LoVo (cell line): Measurements from ENCODE around the gene VWA8.
"Not testable (repeated sequence)": the region's sequence is repeated elsewhere in the genome, so short reads cannot be mapped to it uniquely, and the experiment has no call there.

ENCODE experiments used
- DNase-seq: peaks from one replicate; pipeline ENCODE4 v3.0.0-alpha.2; 2016; ENCODE audit warnings: low spot score

VWA8 gene

GRCh38 chr13:41587490-41587889 is 373.4 kb downstream of the VWA8 start:
- no peak for DNase-seq

GRCh38 chr13:41586216-41586615 is 374.7 kb downstream of the VWA8 start:
- DNase-seq, result no peak

GRCh38 chr13:41582027-41582463 is 378.9 kb downstream of the VWA8 start:
- no peak for DNase-seq

GRCh38 chr13:41580345-41580744 is 380.6 kb downstream of the VWA8 start:
- DNase-seq, result no peak

- DNase-seq, result no peak
Observed at GRCh38 chr13:41579881-41580280, 381.0 kb downstream of the VWA8 start.

GRCh38 chr13:41579168-41579567 is 381.7 kb downstream of the VWA8 start:
- no peak for DNase-seq

GRCh38 chr13:41578371-41578770 is 382.5 kb downstream of the VWA8 start:
- no peak for DNase-seq

- DNase-seq, result no peak
Observed at GRCh38 chr13:41577436-41577835, 383.5 kb downstream of the VWA8 start.

- not testable (repeated sequence) for DNase-seq
Observed at GRCh38 chr13:41573640-41574039, 387.3 kb downstream of the VWA8 start.

- not testable (repeated sequence) for DNase-seq
Observed at GRCh38 chr13:41571817-41572340, 389.0 kb downstream of the VWA8 start.

GRCh38 chr13:41568972-41569351 is 391.9 kb downstream of the VWA8 start:
- DNase-seq, result no peak

- no peak for DNase-seq
Observed at GRCh38 chr13:41568143-41568971, 392.6 kb downstream of the VWA8 start.

GRCh38 chr13:41567363-41567762 is 393.5 kb downstream of the VWA8 start:
- DNase-seq, result no peak

GRCh38 chr13:41565846-41566245 is 395.1 kb downstream of the VWA8 start:
- no peak for DNase-seq

GRCh38 chr13:41565216-41565615 is 395.7 kb downstream of the VWA8 start:
- DNase-seq, result no peak

- no peak for DNase-seq
Observed at GRCh38 chr13:41563984-41564365, 396.9 kb downstream of the VWA8 start.

GRCh38 chr13:41563341-41563983 is 397.4 kb downstream of the VWA8 start:
- DNase-seq, result no peak

GRCh38 chr13:41562541-41563178 is 398.2 kb downstream of the VWA8 start:
- no peak for DNase-seq

GRCh38 chr13:41562083-41562482 is 398.8 kb downstream of the VWA8 start:
- no peak for DNase-seq

- no peak for DNase-seq
Observed at GRCh38 chr13:41561170-41561569, 399.7 kb downstream of the VWA8 start.

GRCh38 chr13:41558781-41559560 is 401.9 kb downstream of the VWA8 start:
- DNase-seq, result no peak

GRCh38 chr13:41557719-41558118 is 403.2 kb downstream of the VWA8 start:
- DNase-seq, result no peak
